ENCODE data around the gene ARHGAP10.

Gene ARHGAP10

GRCh38 chr4:148120216-148120615 is 388.3 kb downstream of the ARHGAP10 start:
- no peak for TF ChIP-seq CTCF (IDR thresholded peaks at IDR 0.05)
- peaks cover 36% of the 10 kb centered on the region for H3K9me3 Mint-ChIP-seq
- DNase-seq: no peak
- peaks cover 7% of the 10 kb centered on the region for H3K27me3 Mint-ChIP-seq (ENCODE audit: low read depth, poor library complexity)
- no peak overlapping the region for H3K27ac Mint-ChIP-seq
- no peaks in the 10 kb centered on the region for H3K4me1 Mint-ChIP-seq
- no peak overlapping the region for H3K4me3 Mint-ChIP-seq
- peaks cover 30% of the 10 kb centered on the region for H3K36me3 Mint-ChIP-seq (ENCODE audit: low read depth)

All from nephron progenitor cell (in vitro differentiated cells).